ENCODE measurements around the gene CELF2. TPM values are rescaled to one million over a fixed set of nuclear protein-coding genes. Genes with fewer than 3 reads are reported as not detected.

Gene CELF2
- total RNA-seq, 1 donor from 2014 or later = 89.2 TPM

DNA sequence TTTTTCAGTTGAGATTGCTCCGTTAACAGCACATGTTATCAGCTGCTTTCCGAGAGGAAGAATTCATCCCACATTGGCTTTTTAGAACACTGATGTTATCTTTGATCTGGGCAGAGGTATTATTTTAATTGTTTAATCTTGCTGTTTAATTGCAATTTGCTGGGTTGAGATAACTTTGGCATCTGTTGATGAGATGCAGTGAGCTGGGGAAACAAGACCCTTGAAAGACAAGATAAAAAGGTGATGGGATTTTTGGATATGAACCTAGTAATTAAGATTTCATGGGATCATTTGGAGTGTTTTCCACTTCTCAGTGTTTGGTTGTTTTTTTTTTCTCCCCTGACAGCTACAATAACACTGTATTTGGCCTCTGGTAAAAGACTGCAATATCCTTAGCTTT is 4.5 kb downstream of the CELF2 start:
- intact Hi-C loops (cut with micrococcal nuclease) = no loop called here
- peaks cover 7% of the 10 kb centered on the region for H3K4me1 Mint-ChIP-seq
- ChIA-PET POLR2A (no interaction called here), CTCF (no interaction called here)
- H3K9me3 Mint-ChIP-seq = no peaks in the 10 kb centered on the region
- no peak overlapping the region for H3K4me3 Mint-ChIP-seq
- TF ChIP-seq, protein P1, sequence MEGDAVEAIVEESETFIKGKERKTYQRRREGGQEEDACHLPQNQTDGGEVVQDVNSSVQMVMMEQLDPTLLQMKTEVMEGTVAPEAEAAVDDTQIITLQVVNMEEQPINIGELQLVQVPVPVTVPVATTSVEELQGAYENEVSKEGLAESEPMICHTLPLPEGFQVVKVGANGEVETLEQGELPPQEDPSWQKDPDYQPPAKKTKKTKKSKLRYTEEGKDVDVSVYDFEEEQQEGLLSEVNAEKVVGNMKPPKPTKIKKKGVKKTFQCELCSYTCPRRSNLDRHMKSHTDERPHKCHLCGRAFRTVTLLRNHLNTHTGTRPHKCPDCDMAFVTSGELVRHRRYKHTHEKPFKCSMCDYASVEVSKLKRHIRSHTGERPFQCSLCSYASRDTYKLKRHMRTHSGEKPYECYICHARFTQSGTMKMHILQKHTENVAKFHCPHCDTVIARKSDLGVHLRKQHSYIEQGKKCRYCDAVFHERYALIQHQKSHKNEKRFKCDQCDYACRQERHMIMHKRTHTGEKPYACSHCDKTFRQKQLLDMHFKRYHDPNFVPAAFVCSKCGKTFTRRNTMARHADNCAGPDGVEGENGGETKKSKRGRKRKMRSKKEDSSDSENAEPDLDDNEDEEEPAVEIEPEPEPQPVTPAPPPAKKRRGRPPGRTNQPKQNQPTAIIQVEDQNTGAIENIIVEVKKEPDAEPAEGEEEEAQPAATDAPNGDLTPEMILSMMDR (IDR thresholded peaks at IDR 0.05) = no peak
- H3K27ac Mint-ChIP-seq = no peak overlapping the region
- peaks cover 38% of the 10 kb centered on the region for H3K27me3 Mint-ChIP-seq
- no peaks in the 10 kb centered on the region for H3K36me3 Mint-ChIP-seq (ENCODE audit: low read depth)
- ATAC-seq (ENCODE audit: low read depth) (no peak), DNase-seq (no peak)

DNA sequence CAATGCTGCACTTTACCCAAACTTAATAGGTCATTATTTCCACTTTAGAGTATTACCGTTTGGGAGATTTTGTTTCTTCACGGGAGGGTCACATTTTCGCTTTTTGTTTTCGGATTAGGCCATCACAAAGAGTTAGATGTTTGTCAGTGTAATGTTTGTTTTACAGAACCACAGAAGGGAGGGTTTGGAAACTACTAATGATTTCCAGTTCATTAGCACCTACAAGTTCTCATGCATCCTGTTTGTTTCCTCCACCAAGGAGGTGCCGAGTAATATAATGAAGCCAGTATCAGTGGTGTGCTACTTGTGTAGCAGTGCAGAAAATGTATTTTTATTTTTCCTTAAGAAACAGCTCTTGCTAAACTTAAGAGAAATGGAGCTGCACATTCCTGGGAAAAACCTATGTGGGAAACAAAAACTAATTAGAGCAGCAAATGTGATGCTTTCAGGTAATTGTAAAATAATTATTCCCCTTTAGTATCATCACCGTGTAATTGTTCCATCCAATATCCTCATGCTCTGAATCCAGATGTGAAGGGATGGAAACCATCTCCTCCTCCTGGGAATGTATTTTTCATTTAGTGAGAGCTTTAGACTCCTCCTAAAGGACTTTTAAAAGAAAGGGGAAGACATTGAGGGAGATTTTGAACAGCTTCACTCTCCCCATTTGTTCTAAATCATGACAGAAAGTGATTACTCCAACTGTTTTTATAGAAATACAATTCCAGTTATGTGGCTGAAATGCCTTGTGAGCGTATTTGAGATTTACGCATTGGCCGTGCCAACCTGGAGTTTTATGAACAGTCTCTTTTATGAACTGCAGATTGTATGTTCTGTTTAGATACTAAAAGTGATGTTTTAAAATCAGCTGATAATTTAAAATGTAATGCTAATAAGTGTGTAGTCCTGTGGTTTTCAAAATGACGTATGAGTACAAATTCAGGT is 5.6 kb downstream of the CELF2 start:
- CTCF ChIA-PET = no interaction called here
- Mint-ChIP-seq H3K36me3 (ENCODE audit: low read depth) (no peaks in the 10 kb centered on the region), H3K9me3 (no peaks in the 10 kb centered on the region), H3K27ac (no peak overlapping the region), H3K4me3 (no peak overlapping the region), H3K27me3 (peaks cover 36% of the 10 kb centered on the region), H3K4me1 (peaks cover 5% of the 10 kb centered on the region)
- POLR2A ChIA-PET = no interaction called here
- ATAC-seq (ENCODE audit: low read depth) = no peak
- intact Hi-C loops (cut with micrococcal nuclease) = no loop called here
- TF ChIP-seq, protein P1 (IDR thresholded peaks at IDR 0.05) = no peak
- DNase-seq = no peak

DNA sequence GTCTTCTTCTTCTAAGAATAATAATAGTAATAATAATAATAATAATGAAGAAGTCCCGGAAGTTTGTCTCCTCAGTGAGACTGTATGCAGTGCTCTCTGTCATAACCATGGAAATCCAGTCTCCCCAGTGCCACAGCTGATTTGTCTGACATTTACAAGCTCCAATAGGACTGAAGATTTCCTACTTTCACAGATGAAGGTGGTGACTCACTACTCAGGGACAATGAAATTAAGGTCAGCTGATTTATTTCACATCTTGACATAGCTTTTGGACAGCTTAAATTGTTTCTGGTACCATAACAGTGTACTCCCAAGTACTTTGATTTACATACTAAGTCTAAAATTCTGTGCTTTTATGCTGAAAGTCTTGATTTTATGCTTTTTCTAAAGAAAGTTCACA is 6.9 kb downstream of the CELF2 start:
- no peak for DNase-seq
- H3K4me1 Mint-ChIP-seq = no peaks in the 10 kb centered on the region
- no peaks in the 10 kb centered on the region for H3K9me3 Mint-ChIP-seq
- H3K27me3 Mint-ChIP-seq = peaks cover 31% of the 10 kb centered on the region
- POLR2A ChIA-PET = no interaction called here
- intact Hi-C loops (cut with micrococcal nuclease) = no loop called here
- no peak overlapping the region for H3K27ac Mint-ChIP-seq
- TF ChIP-seq, protein P1 (IDR thresholded peaks at IDR 0.05) = no peak
- no peaks in the 10 kb centered on the region for H3K36me3 Mint-ChIP-seq (ENCODE audit: low read depth)
- H3K4me3 Mint-ChIP-seq = no peak overlapping the region
- CTCF ChIA-PET = no interaction called here
- ATAC-seq (ENCODE audit: low read depth) = no peak

DNA sequence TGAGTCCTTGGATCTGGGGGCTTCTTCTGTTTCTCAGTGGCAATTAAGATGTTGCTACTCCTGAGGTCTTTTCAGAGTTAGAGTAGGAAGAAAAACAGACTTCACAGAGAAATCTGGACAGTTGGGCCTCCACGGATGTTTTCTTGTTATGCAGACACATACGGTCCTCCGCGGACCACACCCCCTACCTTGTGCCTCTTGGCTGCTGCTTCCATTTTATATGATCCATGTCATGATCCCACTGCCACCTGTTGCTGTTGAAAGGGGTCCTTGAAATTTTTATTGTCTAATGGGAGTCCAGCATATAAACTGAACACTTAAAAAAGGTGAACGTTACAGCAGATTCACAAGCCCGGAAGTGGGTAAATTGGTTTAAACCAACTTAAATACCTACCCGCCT is 8.3 kb downstream of the CELF2 start:
- intact Hi-C loops (cut with micrococcal nuclease) = no loop called here
- Mint-ChIP-seq H3K4me1 (no peaks in the 10 kb centered on the region), H3K9me3 (no peaks in the 10 kb centered on the region), H3K36me3 (ENCODE audit: low read depth) (no peaks in the 10 kb centered on the region), H3K4me3 (no peak overlapping the region), H3K27ac (no peak overlapping the region), H3K27me3 (peaks cover 27% of the 10 kb centered on the region)
- TF ChIP-seq, protein P1 (IDR thresholded peaks at IDR 0.05) = no peak
- no peak for ATAC-seq (ENCODE audit: low read depth)
- POLR2A ChIA-PET = no interaction called here
- DNase-seq = no peak
- CTCF ChIA-PET = no interaction called here

DNA sequence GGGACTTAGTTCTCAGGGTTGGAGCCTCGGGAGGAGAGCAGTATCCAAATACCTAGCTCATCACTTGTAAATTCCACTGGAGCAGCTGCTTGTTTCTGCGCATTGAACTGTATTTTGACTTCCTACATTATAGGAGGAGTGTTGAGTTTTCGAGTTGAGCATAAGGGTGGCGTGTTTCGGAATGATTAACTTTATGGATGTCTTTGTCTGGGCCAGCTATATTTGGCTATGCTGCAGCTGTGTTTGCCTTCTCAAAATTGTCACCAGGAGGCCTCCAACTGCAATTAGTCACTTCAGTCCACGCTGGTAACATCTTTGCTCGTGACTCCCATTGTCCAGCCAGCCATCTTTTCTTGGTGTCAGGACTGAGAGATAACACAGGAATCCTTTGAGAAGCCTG is 9.1 kb downstream of the CELF2 start:
- H3K36me3 Mint-ChIP-seq (ENCODE audit: low read depth) = no peaks in the 10 kb centered on the region
- ATAC-seq (ENCODE audit: low read depth) = no peak
- no peaks in the 10 kb centered on the region for H3K9me3 Mint-ChIP-seq
- TF ChIP-seq, protein P1 (IDR thresholded peaks at IDR 0.05) = no peak
- POLR2A ChIA-PET = no interaction called here
- CTCF ChIA-PET = no interaction called here
- H3K4me3 Mint-ChIP-seq = no peak overlapping the region
- no peak for DNase-seq
- H3K27ac Mint-ChIP-seq = no peak overlapping the region
- intact Hi-C loops (cut with micrococcal nuclease) = no loop called here
- H3K27me3 Mint-ChIP-seq = peaks cover 22% of the 10 kb centered on the region
- H3K4me1 Mint-ChIP-seq = no peaks in the 10 kb centered on the region
